Fibroblast of villous mesenchyme (primary cell): ENCODE data around the gene ADARB1. TPM values are rescaled to one million over a fixed set of nuclear protein-coding genes. Genes with fewer than 3 reads are reported as not detected.
"Not testable (repeated sequence)": the region's sequence is repeated elsewhere in the genome, so short reads cannot be mapped to it uniquely, and the experiment has no call there.

Experiments
- DNase-seq: peaks from one replicate; pipeline ENCODE4 v3.0.0-alpha.2; 2010; ENCODE audit warnings: low read depth
- H3K4me3 ChIP-seq: 2 replicates; pipeline ENCODE4 v1.5.1; 2011; ENCODE audit warnings: low read depth, mild to moderate bottlenecking, low read length
- CTCF ChIP-seq: IDR thresholded peaks from 2 replicates; pipeline ENCODE4 v1.5.1; 2012; ENCODE audit warnings: low read depth, mild to moderate bottlenecking, low read length; ENCODE audit not compliant: insufficient read depth
- total RNA-seq: library from RNA; depleted of rRNA; stranded (reverse); fragments of >200 nt; gene quantifications from 2 replicates; pipeline ENCODE4 v1.2.3, GENCODE V29; 2012

Gene ADARB1
- total RNA-seq, 1 donor: 16.4 TPM

DNA sequence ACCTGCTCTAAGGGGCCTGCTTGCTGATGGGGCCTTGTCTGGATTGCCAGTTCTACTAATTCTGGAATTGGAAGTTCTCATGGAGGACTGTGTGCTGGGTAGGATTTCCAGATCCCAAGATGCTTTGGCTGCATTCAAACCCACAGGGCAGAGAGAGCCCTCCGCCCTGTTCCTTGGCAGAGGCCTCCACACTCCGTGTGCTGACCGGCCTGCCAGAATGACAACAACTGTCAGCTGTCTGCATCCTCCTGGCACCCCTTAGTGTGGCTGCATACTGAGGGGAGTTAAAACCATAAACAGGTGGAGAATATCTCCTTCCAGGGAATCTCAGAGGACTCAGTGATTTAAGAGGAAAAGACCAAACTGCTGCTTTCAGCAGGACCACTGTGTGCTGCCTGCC, 60.7 kb downstream of the ADARB1 start:
- H3K4me3 ChIP-seq: no peak overlapping the region
- TF ChIP-seq CTCF: no peak
- no peak for DNase-seq

- no peak for TF ChIP-seq CTCF
- DNase-seq: no peak
- no peak overlapping the region for H3K4me3 ChIP-seq
These were observed 61.5 kb downstream of the ADARB1 start for GRCh38 chr21:45135868-45136267.

DNA sequence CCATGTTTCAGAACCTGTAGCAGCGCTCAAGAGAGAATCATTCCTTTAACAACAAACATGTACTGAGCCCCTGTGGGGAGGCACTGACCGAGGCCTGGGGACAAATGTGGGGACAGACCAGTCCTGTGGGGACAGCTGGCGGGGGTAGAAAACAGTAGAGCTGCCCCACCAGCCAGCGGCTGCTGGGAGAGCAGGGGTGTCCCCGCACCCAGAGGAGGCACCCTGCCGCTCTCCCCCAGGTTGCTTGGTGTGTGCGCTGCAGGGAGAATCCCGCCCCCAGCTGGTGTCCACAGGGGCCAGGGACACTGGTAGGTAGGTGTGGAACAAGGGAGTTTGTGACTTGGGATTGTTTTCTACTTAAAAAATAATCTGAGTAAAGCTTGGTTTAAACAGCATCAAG, 62.1 kb downstream of the ADARB1 start:
- TF ChIP-seq CTCF: no peak
- H3K4me3 ChIP-seq: no peak overlapping the region
- no peak for DNase-seq

DNA sequence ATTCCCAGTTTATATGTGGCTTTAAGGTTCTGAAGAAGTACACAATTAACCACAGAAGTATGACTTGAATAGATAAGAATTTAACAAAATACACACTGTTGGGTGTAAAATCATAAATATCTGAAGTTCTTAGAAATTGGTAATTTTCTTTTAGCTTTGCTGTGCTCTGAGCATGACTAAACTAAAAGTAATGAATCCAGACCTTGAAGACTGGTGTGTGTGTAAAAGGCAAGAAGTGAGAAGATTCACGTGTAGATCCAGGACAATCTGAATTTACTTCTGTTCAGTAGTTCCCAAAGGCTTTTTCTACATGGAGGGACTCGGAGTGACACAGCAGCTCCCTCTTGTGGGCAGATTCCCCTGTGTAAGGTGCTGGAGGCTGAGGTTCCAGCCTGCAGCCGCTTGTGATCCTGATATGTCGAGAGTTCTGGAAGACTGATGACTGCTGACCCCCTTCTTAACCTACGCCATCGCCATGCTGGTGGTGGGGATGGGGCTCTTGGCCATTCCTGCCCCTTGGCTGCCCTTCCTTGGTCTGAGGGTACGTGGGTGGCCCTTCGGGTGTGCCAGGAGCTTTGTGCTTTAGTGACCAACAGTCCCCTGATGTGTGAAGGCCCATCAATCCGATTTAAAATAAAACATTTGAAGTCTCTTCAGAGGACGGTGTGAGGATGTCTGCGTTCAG, 62.7 kb downstream of the ADARB1 start:
- H3K4me3 ChIP-seq: no peak overlapping the region
- peak; percentile 92 for TF ChIP-seq CTCF
- peak; percentile 93 for DNase-seq

DNA sequence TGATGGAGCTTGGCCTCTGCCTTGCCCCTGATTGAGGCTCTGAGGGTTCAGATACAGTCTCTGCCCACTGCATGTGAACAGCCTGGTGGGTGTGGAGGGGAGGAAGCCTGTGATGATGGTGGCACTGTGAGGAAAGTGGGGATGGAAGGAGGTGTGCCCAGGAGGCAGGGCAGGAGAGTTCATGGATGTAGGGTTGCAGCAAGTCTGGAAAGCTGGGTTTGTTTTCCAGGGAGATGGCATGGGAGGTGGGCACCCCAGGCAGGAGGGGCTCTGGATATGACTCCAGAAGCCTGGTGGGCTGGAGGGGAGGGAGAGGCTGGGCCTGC, 63.2 kb downstream of the ADARB1 start:
- H3K4me3 ChIP-seq: no peak overlapping the region
- no peak for DNase-seq
- TF ChIP-seq CTCF: no peak

DNA sequence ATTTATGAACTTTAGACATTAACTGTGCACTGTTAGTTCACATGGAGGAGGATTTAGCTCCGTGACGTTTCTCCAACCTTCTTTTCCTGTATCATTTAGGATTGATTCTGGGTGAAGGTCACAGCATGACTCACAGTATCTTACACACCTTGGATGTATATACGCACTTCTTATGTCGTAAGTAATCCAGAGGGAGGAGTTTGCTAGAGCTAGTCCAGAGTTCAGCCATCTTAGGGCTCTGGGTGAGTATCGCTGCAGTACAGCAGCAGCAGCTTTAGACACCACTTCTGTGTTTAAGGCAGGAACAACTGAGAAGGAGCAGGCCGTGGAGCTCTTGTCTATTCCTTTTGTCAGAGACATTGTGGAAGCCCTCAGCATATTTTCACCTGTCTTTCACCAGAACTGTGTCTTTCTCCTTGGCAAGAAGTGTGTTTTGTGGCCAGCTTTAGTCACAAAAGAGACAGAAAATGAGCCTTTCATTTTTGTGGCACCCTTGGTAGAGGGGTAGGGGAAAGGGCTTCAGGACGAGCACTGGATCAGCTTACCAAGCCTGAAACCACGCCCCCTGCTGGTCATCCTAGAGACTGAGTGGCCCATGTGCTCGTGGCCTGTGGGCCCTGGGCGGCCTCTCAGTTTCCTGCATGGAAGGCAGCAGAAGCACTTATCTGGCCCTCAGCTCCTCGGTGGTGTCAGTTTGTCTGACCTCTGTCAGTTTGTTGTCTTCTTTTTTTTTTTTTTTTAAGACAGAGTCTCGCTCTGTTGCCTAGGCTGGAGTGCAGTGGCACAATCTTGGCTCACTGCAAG, 64.0 kb downstream of the ADARB1 start:
- no peak overlapping the region for H3K4me3 ChIP-seq
- peak; percentile 71 for DNase-seq
- peak; percentile 79 for TF ChIP-seq CTCF

GRCh38 chr21:45139003-45139360, 64.6 kb downstream of the ADARB1 start:
- not testable (repeated sequence) for DNase-seq, H3K4me3 ChIP-seq
